Upper lobe of right lung (tissue), 1 donor: ENCODE data around the gene ZFYVE1. TPM values are rescaled to one million over a fixed set of nuclear protein-coding genes. Genes with fewer than 3 reads are reported as not detected.

ENCODE experiments used
- ATAC-seq: fragments of 200-7000 bp; cut with Tn5 transposase; one replicate; pipeline ENCODE4 v1.9.1; 2020; ENCODE audit warnings: mild to moderate bottlenecking, moderate library complexity
- DNase-seq: peaks from one replicate; pipeline ENCODE4 v3.0.0-alpha.2; 2020
- H3K27ac ChIP-seq: fragments of 200-600 bp; one replicate; pipeline ENCODE4 v1.8.0; 2022
- H3K27me3 ChIP-seq: fragments of 200-600 bp; one replicate; pipeline ENCODE4 v1.8.0; 2022; ENCODE audit warnings: mild to moderate bottlenecking
- H3K36me3 ChIP-seq: fragments of 200-600 bp; one replicate; pipeline ENCODE4 v1.8.0; 2022
- H3K4me1 ChIP-seq: fragments of 200-600 bp; one replicate; pipeline ENCODE4 v1.8.0; 2022
- H3K4me3 ChIP-seq: fragments of 200-600 bp; one replicate; pipeline ENCODE4 v1.8.0; 2022; ENCODE audit warnings: mild to moderate bottlenecking
- H3K9me3 ChIP-seq: fragments of 200-600 bp; one replicate; pipeline ENCODE4 v1.8.0; 2022
- intact Hi-C: fragments of 100-400 bp; cut with DNase I; formaldehyde crosslinking; loops from one replicate; pipeline ENCODE4 v1.11.0; 2022
- total RNA-seq: library from RNA; stranded (reverse); fragmentation: NEBNext Ultra II Directional; extraction: Animal tissue kit (Norgen Biotek cat#: 25700); gene quantifications from one replicate; pipeline ENCODE4 v1.2.1, GENCODE V29; 2021
- TF ChIP-seq, protein P1 (sequence below): fragments of 200-600 bp; IDR thresholded peaks from one replicate; pipeline ENCODE4 v1.8.0; 2022; ENCODE audit warnings: antibody characterized with exemption
- donor health status: DM: no; HTN: yes; CAD: no; lungs with severe emphysema.

ZFYVE1 gene
- total RNA-seq, 1 donor from 2014 or later, result 21.6 TPM

DNA sequence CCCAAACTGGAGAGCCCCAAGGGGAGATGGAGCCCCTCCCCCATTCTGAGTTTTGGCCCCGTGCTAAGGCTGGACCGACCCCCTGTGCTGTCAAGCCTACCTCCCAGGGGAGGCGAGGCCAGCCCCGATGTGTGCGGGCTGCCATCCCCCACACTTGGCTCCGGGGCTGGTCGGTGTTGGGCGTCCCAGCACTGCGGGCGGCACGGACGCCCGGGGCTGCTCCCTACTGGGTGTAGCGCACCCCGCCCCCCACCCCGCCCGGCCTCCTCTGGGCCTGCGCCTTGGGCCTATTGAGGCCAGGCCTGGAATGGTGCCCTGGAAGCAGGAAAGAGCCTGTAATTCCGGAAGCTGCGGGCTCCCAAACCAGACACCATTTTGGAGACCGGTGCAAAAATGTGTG is 98.0 kb downstream of the ZFYVE1 start:
- H3K27me3 ChIP-seq, result no peaks in the 10 kb centered on the region
- no peak overlapping the region for H3K4me3 ChIP-seq
- intact Hi-C loops, result no loop called here
- no peak for DNase-seq
- no peak for ATAC-seq
- peaks cover 4% of the 10 kb centered on the region for H3K4me1 ChIP-seq
- no peak overlapping the region for H3K27ac ChIP-seq
- H3K36me3 ChIP-seq, result no peaks in the 10 kb centered on the region
- no peaks in the 10 kb centered on the region for H3K9me3 ChIP-seq
- TF ChIP-seq, protein P1, sequence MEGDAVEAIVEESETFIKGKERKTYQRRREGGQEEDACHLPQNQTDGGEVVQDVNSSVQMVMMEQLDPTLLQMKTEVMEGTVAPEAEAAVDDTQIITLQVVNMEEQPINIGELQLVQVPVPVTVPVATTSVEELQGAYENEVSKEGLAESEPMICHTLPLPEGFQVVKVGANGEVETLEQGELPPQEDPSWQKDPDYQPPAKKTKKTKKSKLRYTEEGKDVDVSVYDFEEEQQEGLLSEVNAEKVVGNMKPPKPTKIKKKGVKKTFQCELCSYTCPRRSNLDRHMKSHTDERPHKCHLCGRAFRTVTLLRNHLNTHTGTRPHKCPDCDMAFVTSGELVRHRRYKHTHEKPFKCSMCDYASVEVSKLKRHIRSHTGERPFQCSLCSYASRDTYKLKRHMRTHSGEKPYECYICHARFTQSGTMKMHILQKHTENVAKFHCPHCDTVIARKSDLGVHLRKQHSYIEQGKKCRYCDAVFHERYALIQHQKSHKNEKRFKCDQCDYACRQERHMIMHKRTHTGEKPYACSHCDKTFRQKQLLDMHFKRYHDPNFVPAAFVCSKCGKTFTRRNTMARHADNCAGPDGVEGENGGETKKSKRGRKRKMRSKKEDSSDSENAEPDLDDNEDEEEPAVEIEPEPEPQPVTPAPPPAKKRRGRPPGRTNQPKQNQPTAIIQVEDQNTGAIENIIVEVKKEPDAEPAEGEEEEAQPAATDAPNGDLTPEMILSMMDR, result no peak

DNA sequence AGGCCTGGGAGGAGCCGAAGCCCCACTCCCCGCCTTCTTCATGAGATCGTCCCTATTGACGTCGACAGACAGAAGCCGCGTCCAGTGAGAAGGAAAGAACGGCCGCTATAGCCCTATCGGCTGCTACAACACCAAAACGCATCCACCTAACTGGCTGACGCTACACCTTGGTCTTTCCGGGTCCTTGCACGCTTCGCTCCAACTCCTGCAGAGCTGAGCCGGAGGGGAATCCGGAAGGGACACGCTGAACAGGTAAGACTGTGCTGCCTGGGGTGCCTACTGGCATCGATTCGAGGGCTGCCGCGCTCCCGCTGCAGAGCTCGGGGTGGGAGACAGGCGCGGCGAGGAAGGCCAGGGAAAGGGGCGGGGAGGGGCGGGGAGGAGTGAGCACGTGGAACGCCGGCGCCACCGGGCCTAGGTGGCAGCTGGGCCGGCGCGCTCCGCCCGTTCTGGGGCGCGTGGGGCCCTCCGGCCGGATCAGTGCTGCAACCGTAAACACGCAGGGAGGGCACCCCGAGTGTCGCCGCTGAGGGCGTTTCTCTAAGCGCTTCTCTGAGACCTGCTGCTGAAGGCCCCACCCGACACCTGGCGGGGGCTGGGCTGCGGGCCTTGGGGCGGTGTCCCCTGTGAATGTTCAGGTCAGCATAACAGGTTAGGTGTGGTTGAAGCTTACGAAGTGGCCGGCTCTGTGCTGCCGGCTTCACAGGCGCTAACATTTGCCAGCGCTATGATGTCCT is 100.4 kb downstream of the ZFYVE1 start, which contains the start of gene DCAF4:
TSS of gene DCAF4 (plus strand) at position 173 of the 737 bp plus-strand sequence. CDS start 11,515 bp downstream, outside the sequence.
- ATAC-seq (peak; percentile 97), DNase-seq (peak; percentile 98)
- Histone ChIP-seq H3K9me3 (no peaks in the 10 kb centered on the region), H3K4me1 (peaks cover 4% of the 10 kb centered on the region), H3K36me3 (no peaks in the 10 kb centered on the region), H3K27ac (peak within 1 kb of the TSS; percentile 71), H3K27me3 (no peaks in the 10 kb centered on the region), H3K4me3 (peak within 1 kb of the TSS; percentile 81)
- TF ChIP-seq, protein P1, result no peak
- intact Hi-C loops, result no loop called here

DNA sequence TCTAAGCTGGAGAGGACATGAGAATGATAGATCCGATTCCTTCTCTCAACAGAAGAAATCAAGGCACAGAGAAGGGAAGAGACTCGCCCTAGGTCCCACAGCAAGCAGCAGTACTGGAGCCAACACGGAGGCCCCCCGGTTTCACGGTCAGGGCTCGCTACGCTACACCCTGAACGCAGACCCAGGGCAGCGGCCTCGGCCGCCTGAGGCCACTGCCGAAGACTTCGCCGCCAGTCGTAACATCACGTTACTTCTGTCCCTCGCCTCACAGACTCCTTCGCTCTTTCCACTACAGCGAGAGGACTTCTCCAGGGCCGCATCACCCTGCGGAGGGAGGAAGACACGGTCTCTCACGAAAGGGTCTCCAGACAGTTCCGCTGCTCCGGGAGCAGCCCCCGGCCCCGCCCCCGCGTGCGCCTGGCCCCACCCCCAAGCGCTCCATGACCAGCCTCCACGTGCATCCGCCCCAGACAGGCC is 101.1 kb downstream of the ZFYVE1 start:
- no peak for DNase-seq

DNA sequence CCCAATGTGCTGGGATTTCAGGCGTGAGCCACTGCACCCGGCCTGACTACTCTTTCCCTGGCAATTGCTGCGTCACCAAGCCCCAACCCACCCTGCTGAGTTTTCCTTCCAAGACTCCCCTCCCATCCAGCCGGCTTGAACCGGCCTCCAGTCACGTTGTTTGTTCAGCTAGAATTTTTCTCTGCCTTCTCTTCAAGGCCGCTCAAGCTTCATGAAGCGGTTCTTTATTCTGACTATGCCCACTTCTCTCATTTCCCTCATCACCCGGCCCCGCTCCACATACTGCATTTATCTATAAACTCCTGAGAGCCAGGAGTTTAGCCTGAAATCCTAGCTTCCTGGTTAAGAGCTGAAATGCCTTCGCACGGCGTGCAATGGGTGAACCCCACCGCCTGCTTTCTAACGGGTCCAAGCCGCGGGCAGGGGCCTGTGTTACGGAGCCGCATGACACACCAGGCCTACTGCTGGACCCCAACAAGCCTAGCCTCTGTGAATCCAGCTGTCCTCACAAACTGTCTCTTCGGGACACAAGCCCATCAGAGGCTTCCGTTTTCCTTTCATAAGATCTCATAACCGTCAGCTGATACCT is 101.6 kb downstream of the ZFYVE1 start:
- peak overlapping the region; percentile 67 for H3K27ac ChIP-seq
- peak overlapping the region; percentile 81 for H3K4me3 ChIP-seq
- DNase-seq, result no peak
- no peaks in the 10 kb centered on the region for H3K9me3 ChIP-seq
- TF ChIP-seq, protein P1, result no peak
- no peaks in the 10 kb centered on the region for H3K27me3 ChIP-seq
- intact Hi-C loops, result no loop called here
- no peak for ATAC-seq
- H3K4me1 ChIP-seq, result peaks cover 4% of the 10 kb centered on the region
- no peaks in the 10 kb centered on the region for H3K36me3 ChIP-seq

More for the DNA sequence above, 101.1 kb downstream of the ZFYVE1 start:
- no peaks in the 10 kb centered on the region for H3K36me3 ChIP-seq
- H3K27ac ChIP-seq, result peak overlapping the region; percentile 67
- H3K4me1 ChIP-seq, result peaks cover 4% of the 10 kb centered on the region
- H3K9me3 ChIP-seq, result no peaks in the 10 kb centered on the region
- TF ChIP-seq, protein P1, result no peak
- H3K27me3 ChIP-seq, result no peaks in the 10 kb centered on the region
- intact Hi-C loops, result no loop called here
- ATAC-seq, result peak; percentile 46
- peak overlapping the region; percentile 81 for H3K4me3 ChIP-seq

DNA sequence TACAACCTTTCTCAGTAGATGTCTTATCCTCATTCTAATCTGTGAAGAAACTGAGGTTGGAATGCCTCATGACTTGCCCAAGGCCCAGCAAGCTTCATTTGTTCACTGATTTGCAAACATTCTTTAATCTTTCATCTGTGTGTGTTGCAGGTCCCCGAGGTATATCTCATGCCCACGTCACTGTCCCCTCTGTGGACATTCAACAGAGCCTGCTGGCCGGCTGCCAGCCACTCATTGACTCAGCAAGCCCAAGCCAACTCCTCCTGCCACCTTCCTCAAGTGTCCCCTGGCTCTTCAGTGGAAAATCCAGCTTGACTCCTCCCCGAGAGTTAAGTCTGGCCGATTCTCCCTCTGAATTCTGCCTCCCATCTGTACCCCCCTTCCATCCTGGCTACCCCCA is 102.6 kb downstream of the ZFYVE1 start:
- H3K36me3 ChIP-seq, result no peaks in the 10 kb centered on the region
- TF ChIP-seq, protein P1, result no peak
- intact Hi-C loops, result no loop called here

More for the DNA sequence above, 102.6 kb downstream of the ZFYVE1 start:
- ATAC-seq (no peak), DNase-seq (peak; percentile 79)
- Histone ChIP-seq H3K27me3 (no peaks in the 10 kb centered on the region), H3K4me3 (no peak overlapping the region), H3K27ac (no peak overlapping the region), H3K9me3 (no peaks in the 10 kb centered on the region), H3K4me1 (peaks cover 4% of the 10 kb centered on the region)
